ENCODE data around the gene PSEN2.

Gene PSEN2

GRCh38 chr1:226938903-226939437, 68.6 kb downstream of the PSEN2 start:
- peak in 1 of 42 donors; percentile 31 for DNase-seq
- intact Hi-C loops (cut with DNase I), result loop anchor here (5.0 kb wide), 1 partner anchor 202 kb away; the partner anchor contains the start of gene ITPKB

DNA sequence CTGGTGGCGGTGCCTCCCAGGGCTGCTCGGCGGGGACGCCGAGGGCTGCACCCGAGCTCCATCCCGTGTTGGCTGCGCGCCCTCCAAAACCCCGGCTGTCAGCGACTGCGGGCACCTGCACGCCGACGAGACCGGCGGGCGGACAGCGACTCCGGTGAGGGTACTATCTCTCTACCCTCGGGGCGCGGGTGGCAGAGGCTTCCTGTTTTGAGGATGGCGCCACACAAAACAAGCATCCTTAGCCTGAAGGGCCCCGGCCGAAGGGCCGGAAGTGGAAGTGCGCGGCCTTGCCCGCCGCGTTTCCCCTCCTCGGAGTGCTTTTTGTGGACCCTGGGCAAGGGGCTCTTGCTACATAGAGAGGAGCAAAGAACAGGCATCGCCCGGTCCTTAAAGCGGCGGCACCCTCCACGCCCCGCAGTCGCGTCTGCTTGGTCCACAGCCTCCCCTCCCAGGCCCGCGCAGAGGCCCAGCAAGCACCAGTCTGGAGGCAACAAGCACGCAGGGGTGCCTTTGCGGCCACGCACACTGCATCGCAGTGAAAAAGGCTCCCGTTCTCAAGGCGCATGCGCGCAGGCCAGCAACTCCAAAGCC, 69.1 kb downstream of the PSEN2 start:
- DNase-seq, result peak; percentile 37 to 86 (median 72)
- intact Hi-C loops (cut with DNase I), result loop anchor here (5.0 to 10.0 kb wide), 3 partner anchors 43 to 375 kb away; partner anchors contain the start of genes CDC42BPA and ITPKB

DNA sequence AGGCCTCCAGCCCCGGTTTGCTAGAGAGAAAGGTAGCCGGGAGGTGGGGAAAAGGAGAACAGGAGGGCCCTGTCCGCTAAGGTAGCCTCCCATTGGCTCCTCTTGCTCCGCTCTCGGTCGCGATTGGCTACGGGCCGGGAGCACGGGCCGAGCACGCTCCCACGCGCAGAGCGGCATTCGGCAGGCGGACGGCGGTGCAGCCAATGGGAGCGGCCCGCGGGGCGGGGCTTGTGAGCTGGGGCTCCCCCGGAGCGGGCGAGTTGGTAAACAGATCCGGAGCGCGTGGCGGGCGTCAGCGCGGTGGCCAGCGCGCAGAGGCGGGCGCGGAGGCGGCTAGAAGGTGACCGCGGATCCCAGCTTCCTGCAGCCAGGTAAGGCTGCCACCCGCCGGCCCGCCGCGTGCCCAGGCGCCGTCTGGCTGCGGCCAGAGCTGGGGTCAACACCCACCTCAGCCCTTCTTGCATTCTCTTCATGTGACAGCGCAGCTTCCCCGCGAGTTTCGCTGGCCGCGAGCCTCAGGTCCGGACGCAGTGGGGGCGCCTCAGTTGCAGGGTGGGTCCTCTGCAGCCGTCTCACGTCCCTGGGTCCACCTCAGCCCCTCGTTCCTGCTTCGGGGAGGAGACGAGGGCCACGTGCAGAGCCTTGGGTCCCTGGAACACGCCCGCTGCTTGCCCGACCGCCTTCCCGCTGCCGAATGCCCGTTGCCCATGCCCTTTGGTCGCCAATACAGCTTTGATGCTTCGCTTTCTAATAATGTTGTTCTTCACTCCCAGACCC, 69.8 kb downstream of the PSEN2 start, which contains the start of gene COQ8A:
Gene COQ8A (plus strand): TSS at position 266 of the 777 bp plus-strand sequence. CDS start 21,092 bp downstream, outside the sequence.
- DNase-seq, result peak; percentile 98 to 100 (median 100)
- intact Hi-C loops (cut with DNase I), result loop anchor here (5.0 to 10.0 kb wide), 2 partner anchors 42 to 375 kb away; partner anchors contain the start of gene CDC42BPA

- intact Hi-C loops (cut with DNase I), result loop anchor here (5.0 to 10.0 kb wide), 2 partner anchors 42 to 374 kb away; partner anchors contain the start of gene CDC42BPA
- DNase-seq, result no peak
Observed at GRCh38 chr1:226940806-226941067, 70.3 kb downstream of the PSEN2 start.

GRCh38 chr1:226942392-226942791, 72.0 kb downstream of the PSEN2 start:
- intact Hi-C loops (cut with DNase I), result loop anchor here (5.0 to 10.0 kb wide), 2 partner anchors 40 to 372 kb away; partner anchors contain the start of gene CDC42BPA
- peak in 3 of 42 donors; percentile 13 to 41 (median 24) for DNase-seq

DNA sequence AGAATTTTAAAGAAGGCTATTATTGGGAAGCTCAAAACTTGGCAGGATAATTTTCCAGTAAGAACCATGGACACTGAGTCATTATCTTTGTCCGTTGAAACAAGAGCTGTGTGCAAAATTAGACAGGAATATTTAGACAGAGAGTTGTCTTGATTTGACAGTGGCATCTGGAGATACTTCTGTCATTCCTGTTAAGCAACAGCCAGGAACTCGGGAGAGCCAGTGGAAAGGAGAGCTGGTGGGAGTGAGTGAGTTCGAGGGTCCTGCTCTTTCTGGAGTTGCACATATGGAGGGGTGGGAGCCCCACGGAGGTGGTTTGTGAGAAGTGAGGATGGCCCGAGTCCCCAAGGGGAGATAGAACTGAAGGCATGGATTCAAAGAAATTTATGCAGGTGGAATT, 72.7 kb downstream of the PSEN2 start:
- DNase-seq, result peak in 2 of 42 donors; percentile 11 to 24
- intact Hi-C loops (cut with DNase I), result loop anchor here (5.0 to 10.0 kb wide), 2 partner anchors 39 to 372 kb away; partner anchors contain the start of gene CDC42BPA

DNA sequence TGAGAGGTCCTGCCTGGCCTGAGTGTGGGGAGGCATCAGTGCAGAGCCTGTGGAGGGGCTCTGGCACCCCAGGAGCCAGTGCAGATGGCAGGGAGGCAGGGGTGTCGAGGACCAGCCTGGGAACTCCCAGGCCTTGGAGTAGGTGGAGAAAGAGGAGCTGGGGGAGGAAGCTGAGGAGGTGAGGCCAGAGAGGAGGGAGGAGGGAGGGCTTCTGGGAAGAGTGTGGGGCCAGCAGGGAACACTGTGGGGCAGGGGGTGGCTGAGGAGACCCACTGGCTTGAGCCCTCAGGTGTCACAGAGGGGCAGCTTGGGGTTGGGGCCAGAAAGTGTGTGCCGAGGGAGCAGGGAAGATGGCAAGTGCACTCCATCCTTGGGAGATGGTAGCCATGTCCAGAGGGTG, 73.5 kb downstream of the PSEN2 start:
- intact Hi-C loops (cut with DNase I), result loop anchor here (5.0 to 10.0 kb wide), 2 partner anchors 38 to 371 kb away; partner anchors contain the start of gene CDC42BPA
- no peak for DNase-seq

- intact Hi-C loops (cut with DNase I), result loop anchor here (10.0 kb wide), 1 partner anchor 370 kb away; the partner anchor contains the start of gene CDC42BPA
- DNase-seq, result peak in 1 of 42 donors; percentile 43
Observed at GRCh38 chr1:226945106-226945857, 74.9 kb downstream of the PSEN2 start.

All from head of caudate nucleus (tissue), 42 donors.